ENCODE results near the gene OLFM3. TPM values are rescaled to one million over a fixed set of nuclear protein-coding genes. Genes with fewer than 3 reads are reported as not detected.

OLFM3 gene
- total RNA-seq, 1 donor from 2014 or later, result not detected

GRCh38 chr1:101756411-101756810, 240.3 kb downstream of the OLFM3 start:
- Mint-ChIP-seq H3K27me3 (ENCODE audit: unreplicated experiment) (peaks cover 23% of the 10 kb centered on the region), H3K27ac (ENCODE audit: unreplicated experiment) (no peak overlapping the region), H3K9me3 (ENCODE audit: unreplicated experiment) (no peaks in the 10 kb centered on the region), H3K36me3 (ENCODE audit: unreplicated experiment) (no peaks in the 10 kb centered on the region), H3K4me3 (ENCODE audit: unreplicated experiment) (no peak overlapping the region), H3K4me1 (ENCODE audit: unreplicated experiment) (no peaks in the 10 kb centered on the region)
- no peak for DNase-seq (ENCODE audit: extremely low spot score, unreplicated experiment)
- TF ChIP-seq CTCF (IDR thresholded peaks at IDR 0.05), result no peak
